ENCODE results near the gene PPTC7. TPM values are rescaled to one million over a fixed set of nuclear protein-coding genes. Genes with fewer than 3 reads are reported as not detected.

The PPTC7 gene
- total and polyA plus RNA-seq, 2 of the 13 experiments (the other 11 are each of a cell fraction or from before 2014, with no cell fraction given): 4.8 to 12.3 TPM

DNA sequence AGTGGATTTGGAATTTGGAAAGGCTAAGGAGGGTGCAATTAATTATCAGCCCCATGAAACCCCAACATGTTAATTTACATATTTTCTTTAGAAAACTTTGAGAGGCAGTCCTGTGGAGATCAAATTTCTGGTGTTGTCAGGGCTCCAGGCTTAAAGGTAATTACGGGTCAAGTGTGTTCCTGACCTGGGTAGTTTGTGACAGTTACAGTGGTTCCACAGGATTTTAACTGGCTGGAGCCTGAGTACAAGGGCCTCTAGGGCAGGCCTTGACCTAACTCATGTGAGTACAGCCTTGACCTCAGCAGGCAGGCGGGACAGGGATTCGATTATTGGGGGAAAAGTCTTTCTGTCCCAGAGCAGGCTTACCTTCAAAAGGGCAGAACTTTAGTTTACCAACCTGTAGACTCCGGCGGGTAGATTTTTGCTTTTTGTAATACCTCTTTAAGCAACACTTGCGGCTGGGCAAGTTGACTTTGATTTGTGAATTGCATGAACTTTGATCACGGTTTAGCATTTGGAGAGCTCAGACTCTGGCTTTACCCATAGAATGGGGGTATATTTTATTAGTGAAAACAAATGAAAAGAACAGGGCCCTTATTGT lies 8.4 kb upstream of the PPTC7 start (continued):
- TF ChIP-seq, protein P1, sequence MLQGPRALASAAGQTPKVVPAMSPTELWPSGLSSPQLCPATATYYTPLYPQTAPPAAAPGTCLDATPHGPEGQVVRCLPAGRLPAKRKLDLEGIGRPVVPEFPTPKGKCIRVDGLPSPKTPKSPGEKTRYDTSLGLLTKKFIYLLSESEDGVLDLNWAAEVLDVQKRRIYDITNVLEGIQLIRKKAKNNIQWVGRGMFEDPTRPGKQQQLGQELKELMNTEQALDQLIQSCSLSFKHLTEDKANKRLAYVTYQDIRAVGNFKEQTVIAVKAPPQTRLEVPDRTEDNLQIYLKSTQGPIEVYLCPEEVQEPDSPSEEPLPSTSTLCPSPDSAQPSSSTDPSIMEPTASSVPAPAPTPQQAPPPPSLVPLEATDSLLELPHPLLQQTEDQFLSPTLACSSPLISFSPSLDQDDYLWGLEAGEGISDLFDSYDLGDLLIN (CRISPR knock-in tag; IDR thresholded peaks at IDR 0.05; ENCODE audit: borderline replicate concordance): no peak
- TF ChIP-seq ZFP36L2 (CRISPR knock-in tag; IDR thresholded peaks at IDR 0.05) (no peak), ARID2 (CRISPR knock-in tag; IDR thresholded peaks at IDR 0.05; ENCODE audit: borderline replicate concordance) (no peak), RARA (CRISPR knock-in tag; IDR thresholded peaks at IDR 0.05) (peak; percentile 99), GABPB1 (CRISPR knock-in tag; IDR thresholded peaks at IDR 0.05) (no peak), BORCS8-MEF2B (CRISPR knock-in tag; IDR thresholded peaks at IDR 0.05) (no peak), ZNF253 (CRISPR knock-in tag; IDR thresholded peaks at IDR 0.05; ENCODE audit: borderline replicate concordance) (no peak), CHCHD3 (CRISPR knock-in tag; IDR thresholded peaks at IDR 0.05) (no peak), ZNF75D (CRISPR knock-in tag; IDR thresholded peaks at IDR 0.05; ENCODE audit: borderline replicate concordance) (no peak), ZNF264 (CRISPR knock-in tag; IDR thresholded peaks at IDR 0.05) (peak; percentile 58; the same call in 1 of the 2 replicates), ZNF430 (CRISPR knock-in tag; IDR thresholded peaks at IDR 0.05) (peak; percentile 71), WIZ (CRISPR knock-in tag; IDR thresholded peaks at IDR 0.05) (no peak), ZNF841 (CRISPR knock-in tag; IDR thresholded peaks at IDR 0.05; ENCODE audit: borderline replicate concordance) (no peak), ZNF761 (CRISPR knock-in tag; conservative IDR thresholded peaks at IDR 0.05) (no peak), RBM39 (IDR thresholded peaks at IDR 0.05; ENCODE audit: low read depth, low read length, poor library complexity, severe bottlenecking) (no peak), TEAD2 (CRISPR knock-in tag; IDR thresholded peaks at IDR 0.05) (no peak), TRIM24 (CRISPR knock-in tag; IDR thresholded peaks at IDR 0.05) (no peak)
- TF ChIP-seq, protein P2, sequence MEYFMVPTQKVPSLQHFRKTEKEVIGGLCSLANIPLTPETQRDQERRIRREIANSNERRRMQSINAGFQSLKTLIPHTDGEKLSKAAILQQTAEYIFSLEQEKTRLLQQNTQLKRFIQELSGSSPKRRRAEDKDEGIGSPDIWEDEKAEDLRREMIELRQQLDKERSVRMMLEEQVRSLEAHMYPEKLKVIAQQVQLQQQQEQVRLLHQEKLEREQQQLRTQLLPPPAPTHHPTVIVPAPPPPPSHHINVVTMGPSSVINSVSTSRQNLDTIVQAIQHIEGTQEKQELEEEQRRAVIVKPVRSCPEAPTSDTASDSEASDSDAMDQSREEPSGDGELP (IDR thresholded peaks at IDR 0.05; ENCODE audit: borderline replicate concordance, low read depth): peak; percentile 46; the same call in 1 of the 2 replicates
- TF ChIP-seq, protein P3, sequence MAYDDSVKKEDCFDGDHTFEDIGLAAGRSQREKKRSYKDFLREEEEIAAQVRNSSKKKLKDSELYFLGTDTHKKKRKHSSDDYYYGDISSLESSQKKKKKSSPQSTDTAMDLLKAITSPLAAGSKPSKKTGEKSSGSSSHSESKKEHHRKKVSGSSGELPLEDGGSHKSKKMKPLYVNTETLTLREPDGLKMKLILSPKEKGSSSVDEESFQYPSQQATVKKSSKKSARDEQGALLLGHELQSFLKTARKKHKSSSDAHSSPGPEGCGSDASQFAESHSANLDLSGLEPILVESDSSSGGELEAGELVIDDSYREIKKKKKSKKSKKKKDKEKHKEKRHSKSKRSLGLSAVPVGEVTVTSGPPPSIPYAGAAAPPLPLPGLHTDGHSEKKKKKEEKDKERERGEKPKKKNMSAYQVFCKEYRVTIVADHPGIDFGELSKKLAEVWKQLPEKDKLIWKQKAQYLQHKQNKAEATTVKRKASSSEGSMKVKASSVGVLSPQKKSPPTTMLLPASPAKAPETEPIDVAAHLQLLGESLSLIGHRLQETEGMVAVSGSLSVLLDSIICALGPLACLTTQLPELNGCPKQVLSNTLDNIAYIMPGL (CRISPR knock-in tag; IDR thresholded peaks at IDR 0.05; ENCODE audit: borderline replicate concordance in 1 of 2, low read depth in 1 of 2): no peak
- TF ChIP-seq, protein P4, sequence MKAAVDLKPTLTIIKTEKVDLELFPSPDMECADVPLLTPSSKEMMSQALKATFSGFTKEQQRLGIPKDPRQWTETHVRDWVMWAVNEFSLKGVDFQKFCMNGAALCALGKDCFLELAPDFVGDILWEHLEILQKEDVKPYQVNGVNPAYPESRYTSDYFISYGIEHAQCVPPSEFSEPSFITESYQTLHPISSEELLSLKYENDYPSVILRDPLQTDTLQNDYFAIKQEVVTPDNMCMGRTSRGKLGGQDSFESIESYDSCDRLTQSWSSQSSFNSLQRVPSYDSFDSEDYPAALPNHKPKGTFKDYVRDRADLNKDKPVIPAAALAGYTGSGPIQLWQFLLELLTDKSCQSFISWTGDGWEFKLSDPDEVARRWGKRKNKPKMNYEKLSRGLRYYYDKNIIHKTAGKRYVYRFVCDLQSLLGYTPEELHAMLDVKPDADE (CRISPR knock-in tag; IDR thresholded peaks at IDR 0.05): no peak
- TF ChIP-seq, protein P5, sequence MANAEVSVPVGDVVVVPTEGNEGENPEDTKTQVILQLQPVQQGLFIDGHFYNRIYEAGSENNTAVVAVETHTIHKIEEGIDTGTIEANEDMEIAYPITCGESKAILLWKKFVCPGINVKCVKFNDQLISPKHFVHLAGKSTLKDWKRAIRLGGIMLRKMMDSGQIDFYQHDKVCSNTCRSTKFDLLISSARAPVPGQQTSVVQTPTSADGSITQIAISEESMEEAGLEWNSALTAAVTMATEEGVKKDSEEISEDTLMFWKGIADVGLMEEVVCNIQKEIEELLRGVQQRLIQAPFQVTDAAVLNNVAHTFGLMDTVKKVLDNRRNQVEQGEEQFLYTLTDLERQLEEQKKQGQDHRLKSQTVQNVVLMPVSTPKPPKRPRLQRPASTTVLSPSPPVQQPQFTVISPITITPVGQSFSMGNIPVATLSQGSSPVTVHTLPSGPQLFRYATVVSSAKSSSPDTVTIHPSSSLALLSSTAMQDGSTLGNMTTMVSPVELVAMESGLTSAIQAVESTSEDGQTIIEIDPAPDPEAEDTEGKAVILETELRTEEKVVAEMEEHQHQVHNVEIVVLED (CRISPR knock-in tag; IDR thresholded peaks at IDR 0.05; ENCODE audit: borderline replicate concordance): 0 out of 2 replicates have a peak, but pooled peaks have one; percentile 16
- TF ChIP-seq, protein P6, sequence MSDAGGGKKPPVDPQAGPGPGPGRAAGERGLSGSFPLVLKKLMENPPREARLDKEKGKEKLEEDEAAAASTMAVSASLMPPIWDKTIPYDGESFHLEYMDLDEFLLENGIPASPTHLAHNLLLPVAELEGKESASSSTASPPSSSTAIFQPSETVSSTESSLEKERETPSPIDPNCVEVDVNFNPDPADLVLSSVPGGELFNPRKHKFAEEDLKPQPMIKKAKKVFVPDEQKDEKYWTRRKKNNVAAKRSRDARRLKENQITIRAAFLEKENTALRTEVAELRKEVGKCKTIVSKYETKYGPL (CRISPR knock-in tag; IDR thresholded peaks at IDR 0.05): no peak
